ENCODE measurements around the gene FARP1.

FARP1 gene

GRCh38 chr13:98142380-98143156 is at the start of gene FARP1:
TSS of gene FARP1 (plus strand) at chr13:98143094. CDS start at chr13:98213243, 70,149 bp downstream.
- peak; percentile 45 for DNase-seq (ENCODE audit: low read depth)

GRCh38 chr13:98094678-98095266 is 48.1 kb upstream of the FARP1 start:
- no peak for DNase-seq (ENCODE audit: low read depth)

GRCh38 chr13:98096059-98096458 is 46.8 kb upstream of the FARP1 start:
- no peak for DNase-seq (ENCODE audit: low read depth)

GRCh38 chr13:98097749-98098148 is 45.1 kb upstream of the FARP1 start:
- no peak for DNase-seq (ENCODE audit: low read depth)

GRCh38 chr13:98098516-98098915 is 44.4 kb upstream of the FARP1 start:
- DNase-seq (ENCODE audit: low read depth), result no peak

GRCh38 chr13:98099627-98100026 is 43.3 kb upstream of the FARP1 start:
- DNase-seq (ENCODE audit: low read depth), result no peak

DNA sequence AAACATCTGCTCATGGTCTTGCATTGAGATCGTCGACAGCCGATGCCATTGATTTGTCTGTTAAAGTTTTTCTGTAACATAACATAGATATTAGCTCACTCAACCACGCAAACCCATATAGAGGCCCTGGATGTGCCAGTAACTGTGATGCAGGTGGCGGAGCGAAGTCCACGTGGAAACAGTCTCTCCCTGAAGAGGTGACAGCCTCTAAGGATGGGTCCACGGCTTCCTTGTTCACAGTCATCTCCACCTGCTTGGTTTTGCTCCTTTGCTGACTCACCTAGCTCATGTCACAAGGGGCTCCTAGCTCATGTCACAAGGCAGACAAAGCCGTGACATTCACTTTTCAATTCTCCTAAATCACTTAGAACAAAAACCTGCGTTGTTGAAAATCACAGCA is 42.4 kb upstream of the FARP1 start:
- DNase-seq (ENCODE audit: low read depth), result no peak

DNA sequence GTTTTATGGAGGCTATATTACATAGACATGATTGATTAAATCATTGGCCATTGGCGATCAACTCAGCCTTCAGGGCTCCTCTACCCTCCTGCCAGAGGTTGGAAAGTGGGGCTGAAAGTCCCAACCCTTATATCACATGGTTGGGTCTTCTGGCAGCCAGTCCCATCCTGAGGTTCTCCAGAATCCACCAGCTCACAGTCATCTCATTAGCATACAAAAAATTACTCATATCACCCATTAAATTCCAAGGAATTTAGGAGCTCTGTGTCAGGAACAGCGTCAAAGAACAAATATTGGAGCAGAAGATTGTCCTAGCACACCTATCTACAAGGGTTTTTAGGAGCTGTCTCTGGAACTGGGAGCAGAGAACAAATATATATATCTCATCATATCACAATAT is 39.4 kb upstream of the FARP1 start:
- DNase-seq (ENCODE audit: low read depth), result no peak

DNA sequence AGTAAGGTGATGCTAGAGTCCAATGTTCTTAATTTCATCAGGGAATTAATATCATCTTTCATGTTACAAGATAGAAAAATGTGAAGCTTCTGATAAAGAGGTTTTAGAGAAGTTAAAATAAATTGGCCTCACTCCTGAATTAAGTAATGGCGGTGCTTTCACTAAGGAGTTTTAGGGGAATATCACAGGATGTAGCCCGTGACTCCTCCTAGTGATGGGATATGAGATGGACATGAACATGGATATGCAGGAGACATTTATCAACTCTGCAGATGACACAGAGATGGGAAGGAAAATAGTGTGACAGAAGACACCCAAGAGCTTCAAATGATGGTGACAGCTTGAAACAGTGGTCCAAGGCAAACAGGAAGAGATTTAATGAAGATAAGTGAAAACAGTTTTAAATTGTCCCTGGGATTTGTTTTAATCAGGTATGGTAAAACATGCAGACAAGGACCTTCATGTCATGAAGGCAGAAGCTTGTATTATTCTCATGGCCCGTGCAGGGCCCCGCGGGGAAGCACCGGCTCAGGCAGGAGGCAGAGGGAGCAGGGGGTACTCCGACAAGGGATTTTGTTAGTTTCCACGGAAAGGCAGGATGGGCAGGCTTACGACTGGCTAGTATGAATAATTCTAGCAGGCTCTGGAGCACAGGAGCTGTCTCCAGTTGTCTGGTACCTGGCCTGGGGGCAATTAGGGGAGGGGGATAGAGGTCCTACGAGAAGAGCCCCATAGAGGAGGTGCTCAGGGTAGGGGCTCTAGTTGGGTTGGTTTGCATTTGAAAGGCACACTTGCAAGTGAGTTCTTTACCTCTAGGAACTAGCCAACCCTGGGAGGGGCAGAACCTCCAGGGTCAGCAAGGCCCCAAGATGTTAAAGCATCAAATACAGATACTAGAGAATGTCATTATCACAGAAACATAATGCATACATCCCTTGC is 38.7 kb upstream of the FARP1 start:
- no peak for DNase-seq (ENCODE audit: low read depth)

DNA sequence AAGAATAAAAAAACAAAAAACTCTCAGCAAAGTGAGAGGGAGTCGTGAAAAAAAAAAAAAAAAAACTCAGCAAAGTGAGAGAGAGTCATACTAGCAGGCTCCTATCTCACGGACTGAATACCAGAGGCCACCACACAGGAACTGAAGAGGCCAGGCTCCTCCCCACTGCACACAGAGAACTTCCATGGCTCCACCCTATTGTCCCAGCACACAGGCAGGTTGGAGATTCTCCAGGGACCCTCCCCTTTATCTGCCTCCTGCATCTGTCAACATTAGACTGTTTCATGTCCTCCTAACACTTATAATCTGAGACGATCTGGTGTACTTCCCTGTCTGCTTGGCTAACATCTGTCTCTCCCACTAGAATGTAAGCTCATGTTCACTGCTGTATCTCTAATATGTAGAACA is 37.0 kb upstream of the FARP1 start:
- peak; percentile 42 for DNase-seq (ENCODE audit: low read depth)

GRCh38 chr13:98108341-98108740 is 34.6 kb upstream of the FARP1 start:
- peak; percentile 59 for DNase-seq (ENCODE audit: low read depth)

DNA sequence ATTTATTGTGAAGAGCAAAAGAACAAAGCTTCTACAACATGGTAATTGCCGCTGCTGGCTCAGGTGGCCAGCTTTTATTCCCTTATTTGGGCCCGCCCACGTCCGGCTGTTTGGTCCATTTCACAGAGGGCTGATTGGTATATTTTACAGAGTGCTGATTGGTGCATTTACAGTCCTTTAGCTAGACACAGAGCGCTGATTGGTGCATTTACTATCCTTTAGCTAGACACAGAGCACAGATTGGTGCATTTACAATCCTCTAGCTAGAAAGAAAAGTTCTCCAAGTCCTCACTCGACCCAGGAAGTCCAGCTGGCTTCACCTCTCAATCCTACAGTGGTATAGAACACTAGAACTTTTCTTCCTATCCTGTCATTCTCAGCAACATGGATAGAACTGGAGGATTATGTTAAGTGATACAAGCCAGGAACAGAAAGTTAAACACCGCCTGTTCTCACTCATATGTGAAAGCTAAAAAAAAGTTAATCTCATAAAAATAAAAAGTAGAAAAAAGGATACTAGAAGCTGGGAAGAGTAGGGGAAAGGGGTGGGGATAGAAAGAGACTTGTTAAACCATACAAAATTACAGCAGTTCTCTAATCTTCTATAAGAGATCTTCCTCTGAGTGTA is 33.6 kb upstream of the FARP1 start:
- DNase-seq (ENCODE audit: low read depth), result no peak

DNA sequence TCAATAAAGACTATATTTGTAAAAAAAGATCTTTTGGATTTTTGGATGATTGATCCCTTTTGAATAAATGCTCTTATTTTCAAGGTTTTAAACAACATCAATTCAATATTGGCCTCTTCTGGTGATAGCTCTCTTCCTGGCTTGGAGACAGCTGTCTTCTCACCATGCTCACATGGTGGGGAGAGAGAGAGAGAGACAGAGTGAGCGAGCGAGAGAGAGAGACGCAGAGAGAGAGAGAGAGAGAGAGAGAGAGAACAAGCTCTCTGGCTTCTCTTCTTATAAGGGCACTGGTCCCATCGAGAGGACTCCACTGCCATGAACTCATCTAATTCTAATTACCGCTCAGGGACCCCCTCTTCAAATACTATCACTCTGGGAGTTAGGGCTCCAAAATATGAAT is 32.1 kb upstream of the FARP1 start:
- DNase-seq (ENCODE audit: low read depth), result no peak

- no peak for DNase-seq (ENCODE audit: low read depth)
These were observed 31.5 kb upstream of the FARP1 start for GRCh38 chr13:98111168-98112098.

DNA sequence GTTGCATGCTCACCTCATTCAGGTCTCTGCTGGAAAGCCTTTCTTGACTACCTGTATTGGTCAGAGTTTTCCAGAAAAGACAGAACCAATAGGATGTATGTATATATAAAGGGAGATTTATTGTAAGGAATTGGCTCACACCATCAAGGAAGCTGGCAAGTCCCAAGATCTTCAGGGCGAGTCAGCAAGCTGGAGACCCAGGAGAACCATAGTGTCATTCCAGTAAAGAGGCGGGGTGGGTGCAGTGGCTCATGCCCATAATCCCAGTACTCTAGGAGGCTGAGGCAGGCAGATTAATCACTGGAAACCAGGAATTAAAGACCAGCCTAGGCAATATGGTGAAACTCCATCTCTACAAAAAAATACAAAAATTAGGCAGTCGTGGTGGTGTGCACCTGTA is 30.4 kb upstream of the FARP1 start:
- no peak for DNase-seq (ENCODE audit: low read depth)

DNA sequence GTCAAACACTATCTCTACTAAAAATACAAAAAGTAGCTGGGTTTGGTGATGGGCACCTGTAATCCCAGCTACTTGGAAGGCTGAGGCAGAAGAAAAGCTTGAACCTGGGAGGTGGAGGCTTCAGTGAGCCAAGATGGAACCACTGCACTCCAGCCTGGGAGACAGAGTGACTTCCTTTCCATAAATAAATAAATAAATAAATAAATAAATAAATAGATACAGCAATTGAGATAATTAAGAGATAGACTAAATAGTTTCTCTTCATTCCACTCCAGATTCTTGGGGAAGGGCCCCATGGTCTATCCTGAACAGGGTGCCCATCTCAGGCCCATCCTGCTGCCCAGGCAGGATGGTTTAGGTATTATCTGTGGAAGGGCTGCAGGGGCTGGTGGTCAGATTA is 24.0 kb upstream of the FARP1 start:
- no peak for DNase-seq (ENCODE audit: low read depth)

DNA sequence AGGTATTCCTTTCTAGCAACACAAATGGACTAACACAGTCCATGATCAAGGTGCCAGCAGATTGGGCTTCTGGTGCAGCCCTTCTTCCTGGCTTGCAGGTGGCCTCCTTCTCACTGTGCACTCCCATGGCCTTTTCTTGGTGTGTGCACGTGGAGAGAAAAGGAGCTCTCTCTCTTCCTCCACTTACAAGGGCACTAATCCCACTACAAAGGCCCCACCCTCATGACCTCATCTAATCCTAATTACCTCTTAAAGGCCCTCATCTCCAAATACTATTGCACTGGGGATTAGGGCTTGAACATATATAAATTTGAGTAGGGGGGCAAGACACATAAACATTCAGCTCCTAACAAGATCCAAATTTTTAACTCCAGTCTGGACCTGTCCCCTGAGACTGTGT is 19.7 kb upstream of the FARP1 start:
- DNase-seq (ENCODE audit: low read depth), result no peak

DNA sequence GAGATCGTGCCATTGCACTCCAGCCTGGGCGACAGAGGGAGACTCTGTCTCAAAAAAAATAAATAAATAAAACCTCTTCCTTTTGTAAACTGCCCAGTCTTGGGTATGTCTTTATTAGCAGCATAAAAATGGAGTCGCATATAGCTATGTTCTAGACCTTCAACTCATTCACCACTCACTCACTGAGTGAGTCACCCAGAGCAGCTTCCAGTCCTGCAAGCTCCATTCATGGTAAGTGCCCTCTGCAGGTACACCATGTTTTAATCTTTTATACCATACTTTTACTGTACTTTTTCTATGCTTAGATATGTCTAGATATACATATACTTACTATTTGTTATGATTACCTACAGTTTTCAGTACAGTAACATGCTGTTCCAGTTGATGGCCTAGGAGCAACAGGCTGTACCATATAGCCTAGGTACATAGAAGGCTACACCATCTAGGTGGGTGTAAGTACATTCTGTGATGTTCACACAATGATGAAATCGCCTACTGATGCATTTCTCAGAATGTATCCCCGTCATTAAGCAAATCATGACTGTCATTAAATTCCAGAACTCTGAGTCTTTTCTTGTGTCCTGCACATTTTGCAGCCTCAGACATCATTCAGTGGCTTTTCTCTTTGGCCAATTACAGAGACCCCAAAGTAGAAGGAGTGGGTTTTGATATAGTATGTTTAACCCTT is 13.7 kb upstream of the FARP1 start:
- peak; percentile 45 for DNase-seq (ENCODE audit: low read depth)

- no peak for DNase-seq (ENCODE audit: low read depth)
These were observed 8.9 kb upstream of the FARP1 start for GRCh38 chr13:98133946-98134345.

- no peak for DNase-seq (ENCODE audit: low read depth)
These were observed 8.0 kb upstream of the FARP1 start for GRCh38 chr13:98134901-98135300.

DNA sequence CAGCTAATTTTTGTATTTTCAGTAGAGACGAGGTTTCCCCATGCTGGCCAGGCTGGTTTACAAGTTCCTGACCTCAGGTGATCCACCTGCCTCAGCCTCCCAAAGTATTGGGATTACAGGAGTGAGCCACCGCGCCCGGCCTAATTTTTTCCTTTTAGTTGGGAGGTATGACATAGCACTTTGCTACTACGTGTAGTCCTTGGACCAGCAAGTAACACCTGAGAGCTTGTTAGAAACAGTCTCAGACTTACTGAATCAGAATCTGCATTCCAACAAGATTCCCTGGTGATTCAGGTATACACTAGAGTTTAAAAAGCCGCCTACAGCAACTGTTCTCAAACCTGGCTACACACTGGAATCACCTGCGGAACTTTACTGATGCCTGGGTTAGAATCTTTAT is 1.8 kb upstream of the FARP1 start:
- no peak for DNase-seq (ENCODE audit: low read depth)
